Stimulated activated CD8-positive, alpha-beta memory T cell treated with anti-CD3 and anti-CD28 coated beads, Interleukin-7, amount 100 ng/mL, for 24 hours (primary cell): Measurements from ENCODE around the gene GRIK2.

Experiments used
- DNase-seq: peaks from one replicate; pipeline ENCODE4 v3.0.0-alpha.2; 2020; ENCODE audit warnings: low read depth

GRIK2 gene

GRCh38 chr6:101784094-101784493 is 390.6 kb downstream of the GRIK2 start:
- DNase-seq, result no peak

- no peak for DNase-seq
Measured at GRCh38 chr6:101799531-101799930, 406.0 kb downstream of the GRIK2 start.

GRCh38 chr6:101800598-101800997 is 407.1 kb downstream of the GRIK2 start:
- no peak for DNase-seq

- no peak for DNase-seq
Measured at GRCh38 chr6:101803136-101803535, 409.6 kb downstream of the GRIK2 start.

GRCh38 chr6:101806241-101806640 is 412.7 kb downstream of the GRIK2 start:
- DNase-seq, result no peak

- DNase-seq, result no peak
Measured at GRCh38 chr6:101811108-101811507, 417.6 kb downstream of the GRIK2 start.

GRCh38 chr6:101816716-101817115 is 423.2 kb downstream of the GRIK2 start:
- no peak for DNase-seq

- DNase-seq, result no peak
Measured at GRCh38 chr6:101818051-101818450, 424.5 kb downstream of the GRIK2 start.

GRCh38 chr6:101824551-101825345 is 431.2 kb downstream of the GRIK2 start:
- no peak for DNase-seq

- DNase-seq, result no peak
Measured at GRCh38 chr6:101826269-101826668, 432.8 kb downstream of the GRIK2 start.

- DNase-seq, result no peak
Measured at GRCh38 chr6:101826678-101827077, 433.2 kb downstream of the GRIK2 start.

GRCh38 chr6:101830501-101831031 is 437.1 kb downstream of the GRIK2 start:
- DNase-seq, result no peak

- DNase-seq, result no peak
Measured at GRCh38 chr6:101832371-101832770, 438.9 kb downstream of the GRIK2 start.

- DNase-seq, result no peak
Measured at GRCh38 chr6:101840100-101840499, 446.6 kb downstream of the GRIK2 start.

GRCh38 chr6:101845172-101845571 is 451.7 kb downstream of the GRIK2 start:
- no peak for DNase-seq

GRCh38 chr6:101845621-101846020 is 452.1 kb downstream of the GRIK2 start:
- DNase-seq, result no peak

GRCh38 chr6:101847690-101848089 is 454.2 kb downstream of the GRIK2 start:
- DNase-seq, result no peak

GRCh38 chr6:101851911-101852310 is 458.4 kb downstream of the GRIK2 start:
- no peak for DNase-seq

GRCh38 chr6:101853231-101854085 is 459.9 kb downstream of the GRIK2 start:
- DNase-seq, result no peak

- DNase-seq, result no peak
Measured at GRCh38 chr6:101876431-101876830, 482.9 kb downstream of the GRIK2 start.

GRCh38 chr6:101878554-101879276 is 485.2 kb downstream of the GRIK2 start:
- no peak for DNase-seq

- no peak for DNase-seq
Measured at GRCh38 chr6:101879782-101880181, 486.3 kb downstream of the GRIK2 start.
